Endometrial microvascular endothelial cells (primary cell): Measurements from ENCODE around the gene PMPCA. TPM values are rescaled to one million over a fixed set of nuclear protein-coding genes. Genes with fewer than 3 reads are reported as not detected.

Experiments
- in situ Hi-C: cut with HindIII; loops from 2 replicates; pipeline ENCODE4 v1.10.0; 2017; ENCODE audit warnings: low sequenced_read_pairs, low pct_unique_long_range_greater_than_20kb; ENCODE audit errors: inconsistent ontology term
- total RNA-seq: library from RNA; depleted of rRNA; stranded (reverse); fragments of >200 nt; gene quantifications from one replicate; pipeline ENCODE4 v1.2.3, GENCODE V29; 2015; ENCODE audit errors: inconsistent ontology term

The PMPCA gene
- total RNA-seq, 1 donor from 2014 or later = 57.7 TPM

DNA sequence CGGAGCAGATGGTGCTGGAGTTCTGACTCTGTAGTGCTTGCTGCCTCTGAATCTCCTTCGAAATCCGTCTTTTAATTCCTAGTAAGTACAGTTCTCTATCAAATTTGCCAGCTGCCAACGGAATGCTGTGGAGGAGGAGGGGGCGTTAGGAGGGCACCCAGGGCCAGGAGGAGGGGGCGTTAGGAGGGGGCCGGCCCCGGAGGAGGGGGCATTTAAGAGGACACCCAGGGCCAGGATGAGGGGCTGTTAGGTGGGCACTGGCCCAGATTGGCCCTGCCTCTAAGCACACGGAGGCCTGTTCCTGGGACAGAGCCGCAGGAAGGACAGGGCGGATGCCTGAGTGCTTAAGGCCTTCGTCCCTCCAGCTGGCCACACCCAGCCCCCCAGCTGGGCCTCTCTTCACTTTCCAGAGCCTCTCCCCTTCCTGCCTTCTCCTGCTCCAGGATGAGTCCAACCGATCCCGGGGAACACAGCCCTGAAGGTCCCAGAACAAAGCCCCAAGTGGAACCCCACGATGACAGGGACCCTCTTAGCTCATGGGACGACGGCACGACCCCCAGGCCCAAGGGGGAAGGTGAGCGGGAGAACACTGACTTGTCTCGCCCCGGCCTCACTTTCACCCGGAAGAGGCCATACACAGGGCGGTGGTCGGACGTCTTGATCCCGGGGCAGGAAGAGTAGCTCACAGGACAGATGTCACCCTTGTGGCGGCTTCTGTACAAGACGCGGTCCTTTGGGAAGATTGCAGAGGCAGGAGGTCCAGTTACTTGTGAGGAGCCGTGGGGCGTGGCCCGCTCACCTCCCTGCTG, 19.4 kb downstream of the PMPCA start:
- in situ Hi-C loops = no loop called here

DNA sequence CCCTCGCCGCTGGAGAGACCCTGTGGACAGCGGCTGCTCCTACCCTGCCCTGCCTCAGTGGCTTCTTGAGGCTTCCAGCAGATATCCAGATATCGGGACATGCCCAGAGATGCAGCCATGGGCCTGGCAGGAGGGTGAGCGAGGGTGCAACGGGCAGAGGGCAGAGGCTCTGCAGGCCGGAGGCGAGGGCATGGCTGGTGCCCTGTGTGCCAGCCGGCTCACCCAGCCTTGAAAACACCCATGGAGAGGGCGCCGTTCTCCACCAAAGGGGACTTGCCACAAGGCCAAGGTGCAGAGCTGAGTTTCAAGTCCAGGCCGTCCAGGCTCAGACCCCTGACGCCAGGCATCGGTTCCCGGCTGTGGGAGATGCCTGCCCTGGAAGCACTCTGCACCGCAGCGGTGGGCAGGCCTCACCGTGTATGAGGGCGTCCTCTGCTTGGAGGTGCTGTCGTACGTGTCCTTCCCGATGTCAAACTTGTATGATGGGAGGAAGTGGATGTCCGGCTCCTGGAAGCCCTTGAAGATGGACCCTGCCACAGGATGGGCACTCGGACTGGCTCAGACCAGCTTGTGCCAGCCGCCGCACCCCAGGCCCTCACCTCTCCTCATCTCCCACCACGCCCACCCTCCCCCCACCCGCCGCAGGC, 20.3 kb downstream of the PMPCA start:
- in situ Hi-C loops = no loop called here

DNA sequence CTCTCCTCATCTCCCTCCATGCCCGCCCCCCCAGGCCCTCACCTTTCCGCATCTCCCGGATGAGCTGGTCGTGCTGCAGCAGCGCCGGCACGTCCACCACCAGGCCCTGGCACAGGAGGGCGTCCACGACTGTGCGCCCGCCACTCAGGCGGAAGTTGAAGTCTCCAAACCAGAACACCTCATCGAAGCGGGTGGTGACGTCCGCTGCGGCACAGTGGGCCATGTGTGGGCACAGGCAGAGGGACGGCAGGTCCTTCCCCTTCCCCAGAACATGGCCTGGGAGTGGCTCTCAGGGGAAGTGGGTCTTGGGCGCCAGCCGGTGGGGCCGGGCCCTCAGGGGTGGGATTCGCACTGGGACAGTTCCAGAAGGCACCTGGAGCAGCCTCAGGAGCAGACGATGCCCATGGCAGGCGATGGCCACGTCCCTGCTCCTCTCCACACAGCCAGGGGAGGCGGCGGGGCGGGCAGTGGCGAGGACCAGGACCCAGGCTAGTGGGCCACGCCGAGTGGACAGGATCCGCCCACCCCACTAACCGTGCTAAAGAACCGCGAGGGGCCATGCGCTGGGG, 21.4 kb downstream of the PMPCA start:
- in situ Hi-C loops = no loop called here

DNA sequence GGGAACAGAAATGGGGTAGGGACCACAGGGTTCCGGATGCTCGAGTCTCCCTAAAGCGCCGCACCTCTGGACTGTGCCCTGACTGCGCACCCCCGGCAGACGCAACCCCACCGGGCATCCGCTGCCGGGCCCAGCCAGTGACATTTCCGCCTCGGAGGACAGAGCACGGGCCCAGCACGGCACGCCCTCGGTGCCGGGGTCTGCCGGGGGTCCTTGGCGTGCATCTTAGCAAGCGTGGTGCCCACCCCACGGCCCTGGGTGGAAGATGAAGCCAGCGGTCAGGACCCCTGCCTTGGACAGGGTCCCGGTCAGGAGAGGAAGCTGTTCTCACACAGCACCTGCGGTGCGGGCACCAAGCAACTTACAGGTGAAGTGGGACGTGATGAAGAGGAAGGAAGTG, 22.1 kb downstream of the PMPCA start:
- in situ Hi-C loops = no loop called here

DNA sequence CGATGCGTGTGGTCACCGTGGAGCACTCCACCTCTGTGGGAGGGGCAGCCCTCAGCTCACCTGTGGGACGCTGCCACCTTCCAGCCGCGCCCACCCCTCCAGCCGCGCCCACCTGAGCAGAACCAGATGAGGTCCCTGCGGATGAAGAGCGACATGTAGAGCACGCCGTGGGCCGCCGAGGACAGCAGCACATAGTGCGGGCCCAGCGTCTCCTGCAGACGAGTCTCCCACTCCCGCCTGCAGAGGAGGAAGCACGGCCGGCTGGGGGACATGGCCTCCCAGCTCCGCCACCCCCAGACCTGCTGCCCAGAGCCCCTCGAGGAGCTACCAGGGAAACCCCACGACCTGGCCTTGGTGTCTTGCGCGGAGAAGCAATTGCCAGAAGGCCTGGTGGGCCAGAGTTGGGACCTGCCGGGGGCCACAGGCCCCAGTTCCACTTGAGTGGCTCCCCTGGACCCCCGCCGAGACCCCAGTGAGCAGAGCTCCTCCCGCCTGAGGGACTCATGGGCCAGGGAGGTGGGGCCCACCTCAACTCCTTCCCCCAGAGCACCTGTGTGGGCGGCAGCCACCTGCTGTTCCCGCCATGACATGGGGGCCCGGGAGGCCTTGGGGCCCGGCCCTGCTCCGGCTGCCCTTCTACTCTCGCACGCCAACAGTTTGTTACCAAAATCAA, 22.7 kb downstream of the PMPCA start:
- in situ Hi-C loops = no loop called here

DNA sequence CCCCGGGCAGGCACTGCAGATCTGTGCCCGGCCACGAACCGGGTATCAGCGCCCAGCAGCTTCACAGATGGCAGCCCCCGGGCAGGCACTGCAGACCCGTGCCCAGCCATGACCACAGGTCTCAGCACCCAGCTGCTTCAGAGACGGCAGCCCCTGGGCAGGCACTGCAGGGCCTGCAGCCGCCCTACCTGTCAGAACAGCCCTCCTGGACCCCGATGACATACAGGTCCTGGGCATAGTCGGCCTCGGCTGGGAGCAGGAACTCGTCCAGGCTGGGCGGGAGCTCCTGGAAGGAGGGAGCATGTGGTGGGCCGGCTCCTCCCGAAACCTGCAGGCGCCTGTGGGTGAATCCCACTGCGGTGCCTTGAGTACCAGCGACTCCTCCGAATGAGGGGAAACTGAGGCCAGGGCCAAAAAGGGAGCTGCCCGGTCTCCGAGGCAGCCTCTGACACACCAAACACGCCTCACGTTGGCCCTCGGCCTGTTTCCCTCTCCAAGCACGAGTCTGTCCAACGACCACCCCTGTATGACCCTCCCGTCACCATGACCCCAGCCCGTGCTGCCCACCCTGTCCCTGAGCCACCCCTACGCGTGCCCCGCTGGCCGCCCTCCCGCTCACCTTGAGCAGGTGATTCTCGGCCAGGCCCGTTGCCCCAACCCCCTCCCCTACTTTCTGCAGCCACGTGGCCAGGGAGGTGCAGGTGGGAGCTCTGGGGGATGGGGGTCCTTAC, 23.6 kb downstream of the PMPCA start:
- in situ Hi-C loops = no loop called here

DNA sequence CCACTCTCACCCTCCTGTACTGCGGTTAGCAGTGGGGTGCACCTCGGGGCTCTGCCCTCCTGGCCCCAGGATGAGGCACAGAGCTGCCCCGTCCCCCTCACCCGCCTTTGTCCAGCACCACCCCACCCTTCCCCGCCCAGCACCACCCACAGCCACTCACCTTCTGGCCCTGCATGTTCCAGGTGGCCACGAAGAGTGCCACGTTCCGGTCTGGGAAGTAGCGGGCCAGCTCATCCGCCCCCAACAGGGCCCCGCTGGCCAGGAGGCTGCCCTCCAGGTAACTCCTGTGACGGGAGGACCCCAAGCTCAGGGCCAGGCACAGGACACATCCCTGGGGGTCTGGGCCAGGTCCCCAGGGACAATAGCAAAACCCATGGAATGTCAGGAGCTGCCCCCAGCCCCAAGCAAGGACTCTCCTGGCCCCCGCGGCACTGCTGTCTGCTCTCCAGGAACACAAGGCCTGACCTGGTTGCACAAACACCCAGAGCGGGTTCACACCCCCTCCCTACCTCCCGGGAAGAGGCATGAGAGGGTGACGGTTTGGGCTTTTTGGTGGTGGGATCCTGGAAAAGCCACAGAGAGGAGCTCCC, 24.2 kb downstream of the PMPCA start:
- in situ Hi-C loops = no loop called here

DNA sequence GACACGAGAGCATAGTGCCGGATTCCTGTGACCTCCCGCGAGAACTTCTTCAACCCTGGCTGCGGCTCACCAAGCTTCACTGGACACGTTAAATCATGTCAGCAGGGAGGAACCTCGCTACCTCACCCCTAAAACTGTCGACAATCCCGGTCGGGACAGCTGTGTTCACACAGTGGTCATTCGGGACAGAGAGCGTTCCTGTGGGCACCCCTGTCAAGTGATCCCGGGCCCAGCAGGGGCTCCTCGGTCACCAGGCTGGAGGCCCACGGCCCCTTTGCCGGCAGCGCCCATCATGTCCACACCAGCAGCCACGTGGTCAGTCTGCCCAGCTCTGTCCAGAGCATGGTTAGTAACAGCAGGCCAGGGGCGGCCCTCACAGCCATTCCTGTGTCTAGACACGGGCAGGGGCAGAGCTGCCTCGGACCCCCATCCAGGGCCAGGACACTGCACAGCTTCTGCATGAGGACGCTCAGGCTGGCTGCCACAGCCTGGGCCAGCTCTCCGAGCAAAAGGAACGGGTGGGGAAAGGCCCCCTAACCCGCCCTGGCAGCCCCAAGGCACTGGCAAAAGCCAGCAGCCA, 25.7 kb downstream of the PMPCA start:
- in situ Hi-C loops = no loop called here

DNA sequence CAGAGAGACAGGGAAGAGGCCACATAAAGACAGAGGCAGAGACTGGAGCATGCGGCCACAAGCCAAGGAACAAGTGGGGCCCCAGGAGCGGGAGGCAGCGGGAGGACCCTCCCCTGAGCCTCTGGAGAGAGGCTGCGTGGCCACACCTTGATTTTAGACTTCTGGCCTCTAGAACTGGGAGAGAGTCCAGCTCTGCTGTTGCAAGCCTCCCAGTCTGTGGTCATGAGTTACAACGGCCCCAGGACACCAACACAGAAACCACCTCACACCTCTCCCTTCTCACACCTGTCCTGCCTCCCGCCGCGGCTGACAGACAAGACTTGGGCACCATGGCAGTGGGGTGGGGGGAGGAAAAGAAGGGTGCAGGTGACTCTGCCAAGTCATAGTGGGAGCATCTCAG, 27.0 kb downstream of the PMPCA start:
- in situ Hi-C loops = no loop called here

DNA sequence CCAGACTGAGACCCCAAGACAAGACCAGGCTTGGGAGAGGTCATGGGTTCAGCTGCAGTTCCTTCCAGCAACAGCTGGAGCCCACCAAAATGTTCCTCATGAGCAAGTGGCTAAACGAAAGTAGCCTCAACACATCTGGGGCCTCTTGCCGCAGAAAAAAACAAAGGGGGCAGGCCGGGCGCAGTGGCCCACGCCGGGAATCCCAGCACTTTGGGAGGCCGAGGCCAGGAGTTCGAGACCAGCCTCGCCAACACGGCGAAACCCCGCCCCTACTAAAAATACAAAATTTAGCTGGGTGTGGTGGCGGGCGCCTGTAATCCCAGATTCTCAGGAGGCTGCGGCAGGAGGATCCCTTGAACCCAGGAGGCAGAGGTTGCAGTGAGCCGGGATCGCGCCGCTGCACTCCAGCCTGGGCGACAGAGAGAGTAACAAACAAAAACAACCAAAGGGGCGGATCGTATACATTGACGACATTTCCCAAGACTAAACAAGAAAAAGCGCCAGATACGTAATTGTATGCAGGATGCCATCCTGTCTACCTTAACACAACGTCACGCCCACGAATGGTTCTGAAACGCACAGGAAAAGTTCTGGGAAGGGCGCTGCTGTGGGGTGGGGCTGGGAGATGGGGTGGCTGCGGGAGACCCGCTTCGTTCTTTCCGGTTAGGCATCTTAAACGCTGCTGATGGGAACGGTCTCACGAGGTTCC, 27.5 kb downstream of the PMPCA start:
- in situ Hi-C loops = no loop called here

DNA sequence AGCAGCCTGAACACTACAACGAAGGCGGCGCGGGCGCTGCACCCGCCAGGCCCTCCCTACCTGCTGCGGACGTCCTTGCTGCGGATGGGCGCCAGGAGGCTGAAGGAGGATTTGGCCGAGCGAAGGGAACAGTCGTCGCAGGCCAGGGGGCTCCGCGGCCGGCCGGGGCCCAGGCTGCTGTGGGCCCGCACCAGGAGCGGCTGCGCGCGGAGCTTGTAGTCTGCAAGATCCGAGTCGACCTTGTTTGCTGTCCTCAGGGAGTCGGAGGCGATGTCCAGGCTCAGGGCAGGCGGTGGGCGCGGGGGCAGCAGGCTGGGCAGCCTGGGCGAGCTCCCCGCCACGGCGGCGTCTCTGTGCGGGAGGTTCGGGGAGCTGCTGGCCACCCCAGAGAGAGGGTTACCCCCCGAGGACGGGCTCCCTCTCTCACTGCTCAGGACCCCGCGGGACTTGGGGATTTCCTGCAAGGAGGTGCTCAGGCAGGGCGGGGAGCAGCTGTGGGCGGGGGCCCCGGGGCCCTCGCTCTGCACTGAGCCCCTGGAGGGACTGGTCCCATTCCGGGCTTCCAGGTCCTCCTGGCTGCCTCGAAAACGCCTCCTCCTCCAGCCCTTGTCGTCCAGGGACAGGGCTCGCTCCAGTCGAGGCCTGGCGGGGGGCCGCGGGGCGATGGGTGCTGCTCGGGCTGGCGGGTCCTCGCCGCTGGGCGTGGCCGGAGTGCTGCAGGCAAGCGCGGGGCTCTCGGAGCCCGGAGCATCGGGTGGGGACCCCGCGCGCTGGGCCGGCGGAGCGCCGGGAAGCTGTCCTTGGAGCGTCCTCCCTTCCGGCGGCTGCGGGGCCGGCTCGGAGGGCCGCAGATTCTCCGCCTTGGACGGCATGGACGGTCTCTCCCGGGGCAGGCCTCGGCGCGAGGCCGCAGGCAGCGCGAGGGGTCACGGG, 28.4 kb downstream of the PMPCA start:
- in situ Hi-C loops = no loop called here

DNA sequence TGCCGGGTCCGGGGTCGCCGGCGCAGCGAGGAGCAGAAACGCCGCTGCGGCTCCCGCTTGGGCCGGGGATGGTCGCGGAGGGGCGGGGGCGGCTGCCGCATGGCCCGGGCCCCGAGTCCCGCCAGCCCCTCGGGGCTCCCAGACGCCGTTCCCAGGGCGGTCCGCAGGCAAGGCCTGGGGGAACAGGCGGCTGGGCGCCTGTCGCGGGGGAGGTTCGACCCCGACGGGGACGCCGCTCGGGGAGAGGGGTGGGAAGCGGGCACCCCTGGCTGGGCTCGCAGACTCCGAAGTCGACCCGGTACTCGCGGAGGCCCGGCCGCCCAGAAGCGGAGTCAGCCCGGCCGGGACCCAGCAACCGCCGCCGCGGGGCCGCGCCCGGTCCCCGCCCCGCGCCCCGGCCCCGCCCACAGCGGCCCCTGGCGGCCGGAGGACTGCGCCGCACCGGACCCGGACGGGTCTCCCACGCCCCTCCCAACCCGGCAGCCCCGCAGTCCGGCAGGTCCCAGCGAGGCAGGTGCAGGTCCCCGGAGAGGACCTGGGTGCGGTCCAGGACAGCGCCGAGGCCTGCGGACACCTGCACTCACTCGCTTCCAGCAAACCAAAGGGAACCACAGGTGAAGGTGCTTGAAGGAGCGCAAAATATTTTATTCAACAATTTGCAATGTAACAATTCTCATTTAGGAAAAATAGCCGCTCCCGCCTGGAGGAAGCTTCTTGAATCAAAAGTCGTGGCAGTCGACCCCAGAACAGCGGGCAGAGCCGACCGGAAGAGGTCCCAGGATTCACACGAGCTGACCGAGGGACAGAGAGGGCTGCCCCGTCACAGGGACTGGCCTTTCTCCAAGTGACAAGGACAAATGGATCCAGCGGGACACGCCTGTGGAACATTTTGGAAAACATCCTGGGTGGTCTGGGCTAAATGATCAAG, 29.3 kb downstream of the PMPCA start, which contains the start of gene INPP5E:
Gene INPP5E, minus strand, starts transcription at position 365 of the 928 bp plus-strand sequence. CDS start 426 bp downstream, outside the sequence.
- in situ Hi-C loops = no loop called here

DNA sequence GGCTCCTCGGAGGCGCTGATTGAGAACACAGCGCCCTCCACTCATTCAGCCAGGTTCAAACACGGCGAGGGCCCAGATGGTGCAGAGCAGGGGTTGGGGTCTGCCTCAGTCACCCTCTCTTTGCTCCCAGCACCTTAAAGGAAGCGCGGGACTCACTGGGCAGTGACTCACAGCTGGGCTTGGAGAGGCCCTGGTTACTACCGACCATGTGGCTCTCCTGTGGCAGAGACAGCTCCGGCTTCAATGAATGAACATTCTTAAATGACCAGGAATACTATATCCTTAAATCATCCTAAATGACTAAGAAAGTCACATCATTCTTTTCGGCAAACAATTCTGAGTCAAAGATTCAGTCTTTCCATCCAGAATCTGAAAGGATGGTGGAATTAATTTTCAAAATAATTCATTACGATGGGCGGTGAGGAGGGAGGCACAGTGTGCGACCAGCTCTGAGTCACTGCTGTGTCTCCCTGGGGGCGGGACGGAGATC, 30.8 kb downstream of the PMPCA start:
- in situ Hi-C loops = no loop called here

DNA sequence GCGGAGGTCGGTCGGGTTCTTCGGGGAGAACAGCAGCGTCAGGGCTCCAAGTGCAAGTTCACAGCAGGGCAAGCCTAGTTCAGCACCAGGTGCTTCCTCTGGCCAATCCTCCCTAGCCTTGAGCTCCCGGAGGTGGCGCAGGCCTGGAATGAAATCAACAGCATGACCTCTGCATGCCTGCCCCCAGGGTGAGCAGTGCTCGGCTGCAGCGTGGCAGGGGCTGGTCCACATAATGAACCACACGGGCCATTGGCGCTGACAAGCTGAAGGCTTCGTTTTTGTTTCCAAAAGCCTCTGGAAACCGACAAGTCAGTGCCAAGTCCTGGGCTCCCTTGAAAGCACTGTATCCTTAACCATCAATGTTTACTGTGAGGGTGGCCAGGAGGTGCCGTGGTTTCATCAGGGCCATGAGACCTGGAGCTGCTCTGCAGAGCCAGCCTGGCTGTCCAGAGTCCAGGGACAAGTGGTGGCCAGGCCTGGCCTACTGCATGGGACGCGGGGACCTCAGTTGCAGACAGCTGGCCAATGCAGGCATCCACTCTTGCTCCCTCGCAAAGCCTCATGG, 31.3 kb downstream of the PMPCA start:
- in situ Hi-C loops = no loop called here

DNA sequence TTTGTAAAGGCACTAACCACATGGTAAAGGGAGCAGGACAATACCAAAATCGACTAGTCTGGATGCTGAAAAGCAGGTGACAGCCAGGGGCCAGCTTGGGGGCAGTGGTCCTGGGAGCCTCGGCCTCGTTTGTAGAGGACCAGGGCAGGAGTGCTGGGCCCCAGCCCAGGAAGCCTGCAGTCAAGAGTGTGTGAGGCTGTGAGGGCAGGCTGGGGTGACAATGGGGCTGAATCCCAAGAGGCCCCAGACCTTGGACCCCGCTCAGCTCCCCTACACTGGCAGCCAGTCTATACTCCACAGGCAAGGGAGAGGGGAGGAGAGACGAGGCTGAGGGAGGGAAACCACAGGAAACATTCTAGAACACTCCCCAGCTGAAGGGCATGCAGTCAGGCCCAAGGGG, 31.8 kb downstream of the PMPCA start:
- in situ Hi-C loops = no loop called here
